Articular chondrocyte of knee joint (primary cell): ENCODE measurements around the gene ASTL. TPM values are rescaled to one million over a fixed set of nuclear protein-coding genes. Genes with fewer than 3 reads are reported as not detected.

Experiments
- total RNA-seq: library from RNA; depleted of rRNA; stranded (reverse); fragments of >200 nt; gene quantifications from 2 replicates; pipeline ENCODE4 v1.2.3, GENCODE V29; 2012

ASTL gene
- not detected in 2 replicates for total RNA-seq

GRCh38 chr2:96138179-96139145, at the start of gene ASTL:
ASTL (minus strand) TSS chr2:96138502; CDS start chr2:96138436, 66 bp downstream.

DNA sequence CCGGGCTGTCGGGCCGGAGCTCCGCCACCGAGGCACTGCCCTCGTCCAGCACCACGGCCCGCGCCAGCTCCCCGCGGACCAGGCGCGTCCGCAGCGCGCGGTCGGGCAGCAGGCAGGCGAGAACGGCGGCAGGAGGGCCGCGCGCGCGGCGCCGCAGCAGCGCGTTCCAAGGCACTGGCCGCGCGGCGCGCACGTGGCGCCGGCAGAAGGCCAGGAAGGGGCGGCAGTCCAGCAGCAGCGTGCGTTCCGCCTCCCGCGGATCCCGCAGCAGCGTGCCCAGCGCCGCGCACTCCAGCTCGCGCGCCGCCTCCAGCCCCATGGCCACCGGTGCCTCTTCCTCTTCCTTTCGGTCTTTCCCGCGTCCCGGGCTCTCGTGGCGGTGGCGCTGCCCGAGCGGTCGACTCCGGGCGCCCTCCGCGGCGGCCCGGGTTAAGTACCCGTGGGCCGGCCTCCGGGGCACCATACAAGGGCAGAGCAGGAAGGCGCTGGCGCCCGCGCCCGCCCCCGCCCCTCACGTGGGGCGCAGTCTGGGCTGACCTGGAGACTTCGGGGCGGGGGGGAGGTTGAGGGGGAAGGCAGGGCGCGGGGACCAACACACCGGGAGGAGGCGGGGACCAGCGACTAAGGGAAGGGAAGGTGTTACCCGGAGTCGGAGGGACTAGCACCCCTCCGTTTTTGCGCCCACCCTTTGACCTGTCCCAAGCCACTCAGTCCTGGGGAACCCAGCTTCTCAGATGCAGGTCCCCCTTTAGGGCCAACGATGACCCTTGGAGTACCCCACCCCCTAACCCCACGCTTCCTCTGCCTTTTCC, 6.9 kb upstream of the ASTL start, which contains the start of gene DUSP2:
DUSP2 (minus strand) TSS at position 405 of the 812 bp plus-strand sequence; CDS start at position 319, 86 bp downstream.

GRCh38 chr2:96116424-96116878, 21.9 kb downstream of the ASTL start, which contains the start of gene ADRA2B:
ADRA2B (minus strand) TSS chr2:96116571; CDS start chr2:96116149, 422 bp downstream.

Other genes starting within 250 kb of the ASTL start
- 62.6 and 73.4 TPM in 2 replicates for gene ANKRD36C, start 146.7 kb downstream of the ASTL start, total RNA-seq
- gene GPAT2, start 103.6 kb downstream of the ASTL start, total RNA-seq: 0.76 and 0.91 TPM in 2 replicates
- under 0.01 TPM in 1 of 2 replicates, not detected in the other for gene ADRA2B, start 21.9 kb downstream of the ASTL start, total RNA-seq
- gene DUSP2, start 6.9 kb upstream of the ASTL start, total RNA-seq: 1.2 and 2.1 TPM in 2 replicates
- 134 and 158 TPM in 2 replicates for gene STARD7, start 70.3 kb upstream of the ASTL start, total RNA-seq
- gene TMEM127, start 127.5 kb upstream of the ASTL start, total RNA-seq: 36.9 and 41.7 TPM in 2 replicates
- gene CIAO1, start 127.7 kb upstream of the ASTL start, total RNA-seq: 69.9 and 83.3 TPM in 2 replicates
- gene SNRNP200, start 167.0 kb upstream of the ASTL start, total RNA-seq: 35.7 and 43.0 TPM in 2 replicates
- gene ITPRIPL1, start 186.8 kb upstream of the ASTL start, total RNA-seq: 2.6 and 4.6 TPM in 2 replicates
- 6.0 and 6.6 TPM in 2 replicates for gene NCAPH, start 197.3 kb upstream of the ASTL start, total RNA-seq